Limb (tissue), 2 donors: Measurements from ENCODE around the gene PTP4A2.

Experiments
- DNase-seq, 2 donors: peaks; one replicate each; pipeline ENCODE4 v3.0.0-alpha.2; 2016; ENCODE audit errors: extremely low spot score in 2 of 2

Gene PTP4A2

DNA sequence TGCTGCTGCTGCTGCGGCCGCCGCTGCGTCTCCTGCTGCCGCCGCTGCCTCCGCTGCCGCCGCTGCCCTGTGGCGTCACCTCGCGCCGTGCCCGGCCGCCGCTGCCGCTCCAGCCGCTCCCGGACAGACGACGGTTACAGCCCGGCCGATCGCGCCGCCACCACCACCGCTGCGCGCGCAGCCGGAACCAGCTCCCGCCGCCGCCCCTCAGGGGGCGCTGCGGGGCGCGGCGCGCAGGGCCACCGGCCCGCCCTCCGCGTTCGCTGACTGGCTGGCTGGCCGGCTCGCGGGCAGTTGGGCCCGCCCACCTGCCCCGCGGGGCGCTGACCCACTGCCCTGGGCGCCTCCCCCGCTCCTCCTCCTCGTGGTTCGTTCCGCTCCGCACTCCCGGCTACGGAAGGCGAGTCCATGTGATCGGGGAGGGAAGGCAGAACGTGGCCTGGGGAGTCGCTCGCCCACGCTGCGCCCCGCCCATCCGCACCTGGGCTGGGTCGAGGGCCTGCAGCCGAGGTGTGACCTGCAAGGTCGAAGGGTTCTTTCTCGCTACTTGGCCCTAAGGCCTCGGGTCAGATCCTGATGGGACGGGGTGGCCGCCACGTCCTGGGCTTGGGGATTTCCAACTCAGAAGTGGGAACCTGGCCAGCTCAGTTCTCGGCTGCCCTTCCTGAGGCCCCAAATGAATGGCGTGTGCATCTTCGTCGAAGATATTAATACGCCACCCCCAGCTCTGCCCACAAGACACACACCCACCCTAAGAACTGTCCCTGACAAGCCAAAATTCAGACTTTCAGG, at the start of gene PTP4A2:
Gene PTP4A2 (minus strand): TSS at position 185 of the 792 bp plus-strand sequence. CDS start 19,303 bp downstream, outside the sequence.
- DNase-seq: peak; percentile 91 to 92

DNA sequence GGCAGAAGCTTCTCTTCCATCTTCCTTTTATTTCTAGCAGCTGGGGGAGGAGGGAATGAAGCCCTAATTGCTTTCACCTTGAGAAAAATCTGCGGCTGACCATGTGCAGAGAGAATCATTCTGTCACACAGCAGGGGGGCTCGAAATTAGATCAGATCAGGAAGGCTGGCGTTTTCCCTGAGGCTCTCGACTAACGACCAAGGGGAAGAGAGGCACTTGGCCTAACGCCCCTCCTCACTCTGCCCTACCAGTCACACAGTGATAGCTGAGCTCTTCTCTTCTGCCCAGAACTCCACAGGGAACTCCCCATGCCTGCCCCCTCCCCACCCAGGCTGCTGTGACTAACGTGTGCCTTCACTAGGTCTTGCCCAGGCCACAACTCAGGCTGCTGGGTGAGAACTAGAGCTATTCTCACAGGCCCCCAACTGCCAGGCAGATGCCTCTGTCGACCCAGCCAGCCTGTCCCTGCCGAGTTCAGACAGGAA, 49.0 kb upstream of the PTP4A2 start:
- no peak for DNase-seq

DNA sequence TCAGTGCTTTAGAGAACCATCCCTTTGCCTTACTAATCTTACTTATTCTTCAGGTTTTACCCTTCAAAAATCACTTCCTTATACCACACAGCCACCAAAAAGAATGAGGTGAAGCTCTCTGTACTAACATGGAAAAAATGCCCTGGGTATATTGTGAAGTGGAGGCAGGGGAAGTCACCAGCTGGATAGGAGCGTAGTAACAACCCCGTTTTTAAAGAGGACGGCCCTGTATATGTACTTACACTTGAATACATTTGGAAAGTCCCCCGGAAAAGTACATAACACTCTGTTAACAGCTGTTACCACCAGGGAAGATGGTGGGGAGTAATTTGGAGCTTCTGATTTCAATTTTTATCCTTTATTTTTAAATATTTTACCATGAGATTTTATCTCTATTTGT, 47.3 kb upstream of the PTP4A2 start:
- no peak for DNase-seq

DNA sequence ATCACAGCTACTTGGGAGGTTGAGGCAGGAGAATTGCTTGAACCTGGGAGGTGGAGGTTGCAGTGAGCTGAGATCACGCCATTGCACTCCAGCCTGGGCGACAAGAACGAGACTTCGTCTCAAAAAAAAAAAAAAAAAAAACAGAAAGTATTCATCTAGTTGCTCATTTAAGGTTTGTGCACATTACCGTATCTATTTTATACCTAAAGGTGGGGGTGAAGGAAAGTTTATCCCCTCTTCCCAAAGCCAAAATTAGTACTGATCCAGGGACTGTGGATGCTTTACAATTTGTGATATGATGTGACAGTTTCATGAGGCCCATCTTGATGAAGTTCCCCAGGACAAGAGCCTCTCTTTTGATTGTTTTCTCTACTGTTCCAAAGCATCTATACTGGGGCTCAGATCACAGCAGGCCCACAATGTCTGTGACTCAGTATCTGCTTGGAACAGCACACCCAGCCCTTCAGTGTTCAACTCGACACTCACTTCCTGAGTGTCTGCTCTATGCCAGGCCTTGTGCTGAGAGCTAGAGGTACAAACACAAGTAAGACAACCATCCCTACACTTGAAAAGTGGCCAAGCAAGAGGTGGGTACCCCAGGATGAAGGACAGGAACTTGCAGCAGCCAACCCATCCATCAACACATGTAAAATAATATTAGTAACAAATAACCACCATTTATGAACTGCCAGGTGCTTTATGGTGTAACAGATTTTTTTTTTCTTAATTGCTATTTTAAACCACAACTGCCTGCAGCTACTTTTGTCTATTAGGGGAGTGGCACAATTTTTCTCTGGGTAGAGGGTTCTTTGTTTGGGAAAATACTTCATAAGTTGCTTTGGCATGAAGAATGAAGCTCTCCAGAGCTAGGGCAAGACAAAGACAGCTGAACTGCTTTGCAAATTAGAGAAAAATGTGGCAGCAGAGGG, 46.5 kb upstream of the PTP4A2 start:
- DNase-seq: no peak

DNA sequence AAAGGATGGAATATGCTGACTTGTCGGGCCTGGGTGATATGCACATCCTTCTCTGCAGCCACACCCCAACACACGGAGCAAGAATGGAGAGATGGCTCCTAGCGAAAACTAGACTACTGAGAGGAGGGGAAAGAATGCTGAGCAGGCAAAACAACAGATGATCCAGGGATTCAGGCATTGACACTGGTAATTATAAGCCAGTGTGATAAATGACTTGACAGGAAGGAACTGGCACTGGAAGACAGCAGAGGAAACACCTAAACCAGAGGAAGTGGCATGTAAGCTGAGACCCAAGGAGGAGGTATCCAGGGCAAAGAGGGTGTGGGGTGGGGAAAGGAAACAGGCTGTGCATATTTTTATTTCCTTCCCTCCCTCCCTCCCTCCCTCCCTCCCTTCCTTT, 43.8 kb upstream of the PTP4A2 start:
- DNase-seq: no peak

DNA sequence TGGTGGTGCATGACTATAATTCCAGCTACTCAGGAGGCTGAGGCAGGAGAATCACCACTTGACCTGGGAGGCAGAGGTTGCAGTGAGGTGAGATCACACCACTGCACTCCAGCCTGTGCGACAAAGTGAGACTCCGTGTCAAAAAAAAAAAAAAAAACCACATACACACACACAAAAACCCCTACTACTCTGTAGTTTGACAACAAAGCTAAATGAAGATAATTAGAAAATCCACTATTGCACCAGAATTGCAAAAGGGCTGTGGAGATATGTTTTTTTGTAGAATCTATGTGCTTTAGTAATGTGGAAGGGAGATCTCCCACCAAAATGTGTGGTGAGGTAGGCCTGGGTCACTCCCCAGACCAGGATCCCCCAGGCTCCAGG, 43.3 kb upstream of the PTP4A2 start:
- no peak for DNase-seq

DNA sequence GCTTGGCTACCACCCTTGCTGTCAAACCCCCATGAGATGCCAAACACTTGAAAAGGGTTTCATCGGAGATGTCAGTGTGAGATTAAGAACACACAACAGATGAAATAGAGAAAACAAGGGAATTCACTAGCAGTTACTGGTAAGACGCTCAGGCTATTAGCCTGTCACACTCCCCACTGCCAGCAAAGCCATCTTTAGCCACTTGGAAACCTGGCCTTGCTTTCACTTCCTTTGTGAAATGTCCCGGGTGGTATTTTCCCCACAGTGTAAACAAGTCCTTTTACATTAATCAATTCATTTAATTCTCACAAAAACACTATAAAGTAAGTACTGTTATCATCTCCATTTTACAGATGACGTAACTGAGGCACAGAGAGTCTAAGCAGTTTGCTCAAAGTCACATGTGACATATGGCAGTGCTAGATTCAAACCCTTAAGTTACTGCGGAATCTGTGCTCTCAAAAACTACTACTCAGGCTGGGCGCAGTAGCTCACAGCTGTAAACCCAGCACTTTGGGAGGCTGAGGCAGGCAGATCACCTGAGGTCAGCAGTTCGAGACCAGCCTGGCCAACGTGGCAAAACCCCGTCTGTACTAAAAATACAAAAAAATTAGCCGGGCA, 42.8 kb upstream of the PTP4A2 start:
- DNase-seq: no peak

DNA sequence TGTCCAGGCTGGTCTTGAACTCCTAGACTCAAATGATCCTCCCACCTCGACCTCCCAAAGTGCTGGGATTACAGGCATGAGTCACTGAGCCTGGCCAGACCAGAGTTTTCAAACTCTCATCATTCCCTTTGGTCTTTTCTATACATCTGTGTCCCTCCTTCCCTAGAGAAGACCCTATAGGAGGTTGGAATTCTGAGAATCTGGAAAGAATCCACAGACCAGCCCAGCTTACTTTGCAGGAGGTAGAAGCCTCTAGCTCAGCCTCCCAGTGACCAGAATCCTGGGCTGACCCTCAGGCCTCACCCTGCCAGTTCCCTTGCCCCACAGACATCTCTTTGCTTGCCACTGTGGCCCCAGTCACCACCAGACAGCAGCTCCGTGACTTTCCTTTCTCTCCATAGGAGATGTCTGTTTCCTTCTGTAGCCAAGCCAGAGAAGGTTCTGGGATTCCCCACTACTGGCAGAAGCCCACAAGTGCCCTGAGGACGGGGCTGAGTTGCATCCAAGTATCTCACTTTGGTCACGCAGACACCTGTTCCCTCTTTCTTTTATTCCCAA, 40.8 kb upstream of the PTP4A2 start:
- no peak for DNase-seq

DNA sequence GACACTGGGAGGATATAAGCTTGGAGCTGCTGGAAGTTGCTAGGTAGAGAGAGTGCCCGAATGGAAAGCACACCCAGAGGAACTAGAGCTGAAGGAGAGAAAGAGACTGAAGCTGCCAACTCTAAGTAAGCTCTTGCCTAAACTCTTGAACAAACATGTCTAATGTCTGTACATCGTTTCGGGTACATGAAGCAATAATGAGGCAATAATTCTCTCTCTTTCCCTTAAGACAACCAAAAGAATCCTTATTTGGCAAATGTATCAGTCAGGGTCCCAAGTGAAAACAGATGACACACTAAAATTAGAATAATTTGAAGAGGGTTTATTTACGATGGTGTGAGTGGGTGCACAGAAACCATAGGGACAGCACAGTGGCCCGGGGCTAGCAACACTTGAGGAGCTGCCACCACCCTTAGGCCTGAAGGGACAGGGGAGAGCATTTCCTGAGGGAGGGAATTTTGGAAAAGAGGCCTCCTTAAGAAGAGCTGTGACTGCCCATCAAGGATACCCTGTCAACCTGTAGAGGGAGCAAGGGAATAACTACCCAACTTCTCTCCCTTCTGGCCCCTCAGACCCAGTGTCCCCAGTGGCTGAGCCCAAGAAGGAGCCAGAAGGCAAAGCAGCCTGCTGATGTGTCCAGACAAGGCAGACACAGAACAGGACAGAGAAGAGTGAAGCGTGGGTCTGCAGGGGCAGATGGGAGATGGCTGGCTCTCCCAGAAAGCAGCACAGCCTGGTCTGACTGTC, 39.4 kb upstream of the PTP4A2 start:
- DNase-seq: peak in 1 of 2 donors; percentile 5

DNA sequence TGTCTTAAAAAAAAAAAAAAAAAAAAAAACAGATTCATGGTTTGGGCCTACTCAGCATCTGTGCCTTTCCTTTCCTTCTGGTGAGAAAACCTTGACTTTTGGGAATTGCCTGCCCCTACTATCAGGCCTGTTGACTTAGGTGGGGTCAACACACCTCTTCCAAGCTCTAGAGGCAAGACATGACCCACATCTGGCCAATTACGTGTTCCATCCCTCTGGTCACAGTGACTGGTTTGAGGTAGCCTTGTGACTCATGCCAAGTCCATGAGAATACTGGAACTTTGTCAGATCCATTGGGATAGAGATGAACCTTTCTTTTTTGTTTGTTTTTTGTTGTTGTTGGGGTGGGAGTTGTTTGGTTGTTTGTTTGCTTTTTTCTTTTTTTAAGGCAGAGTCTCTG, 38.2 kb upstream of the PTP4A2 start:
- no peak for DNase-seq

DNA sequence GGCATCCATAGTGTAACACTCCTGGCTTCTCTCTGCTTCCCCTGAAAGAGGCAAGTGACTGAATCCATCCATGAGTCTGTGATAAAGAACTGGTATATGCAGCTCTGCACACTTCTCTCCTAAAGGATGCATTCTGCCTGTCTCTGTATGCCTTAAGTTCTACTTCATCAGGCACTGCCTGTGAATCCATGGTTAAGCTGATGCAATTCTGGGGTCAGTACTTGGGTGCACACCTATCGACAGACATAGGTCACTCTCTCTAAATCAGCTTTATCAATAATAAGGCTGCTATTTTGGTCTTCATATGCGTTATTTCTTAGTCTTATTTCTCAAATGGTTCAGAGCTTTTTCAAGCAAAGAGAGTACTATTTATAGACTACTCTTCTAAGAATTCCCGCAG, 32.7 kb upstream of the PTP4A2 start:
- DNase-seq: no peak

DNA sequence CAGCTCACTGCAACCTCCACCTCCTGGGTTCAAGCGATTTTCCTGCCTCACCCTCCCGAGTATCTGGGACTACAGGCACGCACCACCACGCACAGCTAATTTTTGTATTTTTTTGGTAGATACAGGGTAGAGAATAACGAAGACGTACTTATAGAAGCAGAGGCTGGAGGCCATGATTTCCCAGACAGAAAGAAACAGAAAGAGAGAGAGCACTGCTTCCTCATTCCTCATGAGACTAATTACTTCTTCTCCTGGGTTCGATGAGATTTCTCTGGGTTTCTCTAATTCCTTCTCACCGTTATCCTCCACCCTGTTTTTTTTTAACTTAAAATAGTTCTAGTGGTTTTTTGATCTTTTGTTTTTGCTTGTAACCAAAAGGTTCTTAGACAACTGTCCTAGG, 23.4 kb upstream of the PTP4A2 start:
- no peak for DNase-seq

DNA sequence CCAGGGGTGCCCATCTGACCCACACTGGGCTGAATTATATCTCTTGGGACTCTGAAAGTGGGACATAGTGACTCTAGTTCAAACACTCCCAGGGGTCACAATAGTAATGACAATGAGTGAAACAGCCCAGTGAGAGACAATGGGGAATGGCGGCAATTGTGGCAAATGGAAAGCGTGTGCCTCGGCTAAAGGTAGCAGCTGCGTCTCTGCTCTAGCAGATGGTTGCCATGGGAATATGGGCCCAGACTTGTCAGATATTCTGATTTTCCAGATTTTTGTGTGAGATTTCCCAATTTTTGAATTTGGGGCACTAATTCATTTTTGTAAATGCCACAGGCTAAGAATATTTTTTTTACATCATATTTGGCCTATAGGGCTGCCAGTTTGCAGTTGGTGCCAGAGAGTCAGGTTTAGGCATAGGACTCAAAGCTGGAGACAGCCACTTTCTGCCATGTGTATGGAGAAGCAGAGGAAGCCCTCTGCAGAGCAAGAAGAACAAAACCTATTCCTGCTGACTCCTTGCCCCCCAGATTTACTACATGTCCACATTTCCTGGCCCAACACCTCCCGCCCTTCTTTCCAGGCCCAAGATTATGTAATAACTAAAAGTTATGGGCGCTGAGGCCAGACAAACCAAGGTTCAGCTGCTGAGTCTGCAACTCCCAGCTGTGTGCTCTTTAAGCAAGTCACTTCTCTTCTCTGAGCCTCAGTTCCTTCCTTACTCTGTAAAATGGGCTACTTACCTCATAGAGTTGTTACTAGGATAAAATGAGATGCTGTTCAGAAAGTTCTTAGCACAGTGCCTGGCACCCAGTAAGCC, 21.6 kb upstream of the PTP4A2 start:
- DNase-seq: no peak

DNA sequence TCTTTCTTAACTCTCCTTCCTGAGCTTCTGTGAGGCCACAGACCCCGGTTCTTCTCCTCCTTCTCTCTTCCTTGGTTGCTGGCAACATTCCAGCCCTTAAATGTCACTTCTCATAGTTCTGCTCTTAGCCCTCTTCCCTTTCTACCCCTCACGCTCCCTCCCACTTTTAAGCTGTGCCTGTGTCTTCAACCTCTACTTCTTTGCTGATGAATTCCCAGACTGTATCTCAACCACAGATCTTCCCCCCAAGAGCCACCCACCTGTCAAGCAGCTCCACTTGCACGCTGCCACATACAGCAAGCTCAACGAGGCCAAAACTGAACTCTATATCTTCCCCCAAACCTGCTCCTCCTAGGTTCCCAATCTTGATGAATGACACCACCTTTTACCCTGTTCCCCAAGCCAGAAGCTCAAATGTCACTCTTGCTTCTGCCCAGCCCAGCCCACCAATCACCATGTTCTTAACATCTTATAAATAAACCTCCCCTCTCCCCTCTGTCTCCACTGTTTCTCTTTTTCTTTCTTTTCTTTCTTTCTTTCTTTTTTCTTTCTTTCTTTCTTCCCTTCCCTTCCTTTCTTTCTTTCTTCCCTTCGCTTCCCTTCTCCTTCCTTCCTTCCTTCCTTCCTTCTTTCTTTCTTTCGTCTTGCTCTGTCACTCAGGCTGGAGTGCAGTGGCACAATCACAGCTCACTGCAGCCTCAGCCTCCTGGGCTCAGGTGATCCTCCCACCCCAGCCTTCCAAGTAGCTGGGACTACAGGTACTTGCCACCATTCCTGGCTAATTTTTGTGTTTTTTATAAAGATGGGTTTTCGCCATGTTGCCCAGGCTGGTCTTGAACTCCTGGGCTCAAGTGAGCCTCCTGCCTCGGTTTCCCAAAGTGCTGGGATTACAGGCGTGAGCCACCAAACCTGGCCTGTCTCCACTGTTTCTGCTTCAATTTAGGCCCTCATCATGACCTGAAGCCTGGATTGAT, 19.8 kb upstream of the PTP4A2 start:
- DNase-seq: no peak

DNA sequence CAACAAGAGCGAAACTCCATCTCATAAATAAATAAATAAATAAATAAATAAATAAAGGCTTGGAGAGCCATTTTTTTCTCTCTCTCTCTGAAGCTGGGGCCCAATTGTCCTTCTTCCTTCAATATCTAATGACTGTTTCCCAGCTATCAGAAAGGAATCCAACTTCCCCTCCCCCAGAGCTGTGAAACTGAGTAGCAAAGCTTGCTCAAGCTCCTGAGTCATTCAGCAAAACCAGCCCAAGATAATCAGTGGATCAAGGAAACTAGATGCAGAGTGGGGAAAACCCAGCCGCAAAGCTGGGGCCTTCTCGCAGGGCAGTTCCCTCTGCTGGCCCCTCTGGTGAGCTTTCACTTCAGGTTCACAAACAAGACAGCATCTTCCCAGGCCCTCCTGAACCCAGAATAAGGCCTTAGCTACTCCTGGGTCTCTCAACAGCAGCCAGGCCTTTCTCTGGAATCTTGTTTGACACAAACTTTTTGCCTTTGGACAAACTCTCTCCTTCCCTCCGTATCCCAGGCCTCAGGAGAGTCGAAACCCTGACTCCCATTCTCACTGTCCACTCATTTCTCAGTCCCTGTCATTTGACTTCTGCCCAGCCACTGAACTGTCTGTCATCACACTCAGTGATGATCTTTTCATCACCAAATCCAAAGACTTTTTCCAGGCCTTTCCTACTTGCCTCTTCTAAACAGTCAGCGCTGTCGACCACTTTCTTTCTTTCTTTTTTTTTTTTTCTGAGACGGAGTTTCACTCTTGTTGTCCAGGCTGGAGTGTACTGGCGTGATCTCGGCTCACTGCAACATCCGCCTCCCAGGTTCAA, 18.0 kb upstream of the PTP4A2 start:
- peak; percentile 58 to 69 for DNase-seq

DNA sequence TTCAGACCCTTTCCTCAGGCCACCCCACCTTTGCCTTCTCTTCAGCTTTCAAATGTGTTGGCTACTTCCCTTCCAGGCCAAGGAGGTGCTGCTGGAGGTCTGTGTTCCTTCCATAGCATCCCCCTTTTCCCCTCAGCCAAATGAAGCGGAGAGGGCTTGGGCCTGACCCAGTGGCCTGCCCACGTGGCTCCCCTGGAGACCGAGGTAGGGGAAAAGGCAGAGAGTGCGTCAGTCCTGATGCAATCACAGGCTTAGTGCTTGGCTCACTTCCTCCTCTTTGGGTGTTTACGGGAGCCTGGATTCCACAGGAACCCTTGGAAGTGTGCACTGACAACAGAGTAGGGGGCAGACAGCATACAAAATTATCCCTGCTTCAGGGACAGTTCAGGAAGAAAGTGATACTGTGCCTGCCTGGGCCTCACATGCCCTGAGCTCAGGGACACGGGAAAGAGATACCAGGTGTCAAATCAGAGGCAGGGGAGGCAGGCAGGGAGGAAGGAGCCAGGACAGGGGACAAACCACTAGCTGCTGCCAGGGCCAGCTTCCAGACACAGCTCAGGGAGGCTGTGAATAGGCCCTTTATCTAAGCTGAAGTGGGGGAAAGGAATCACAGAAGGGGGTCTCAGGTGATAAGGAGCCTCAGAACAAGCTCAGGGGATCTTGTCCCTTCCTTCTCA, 16.6 kb upstream of the PTP4A2 start:
- DNase-seq: peak; percentile 59 to 74

DNA sequence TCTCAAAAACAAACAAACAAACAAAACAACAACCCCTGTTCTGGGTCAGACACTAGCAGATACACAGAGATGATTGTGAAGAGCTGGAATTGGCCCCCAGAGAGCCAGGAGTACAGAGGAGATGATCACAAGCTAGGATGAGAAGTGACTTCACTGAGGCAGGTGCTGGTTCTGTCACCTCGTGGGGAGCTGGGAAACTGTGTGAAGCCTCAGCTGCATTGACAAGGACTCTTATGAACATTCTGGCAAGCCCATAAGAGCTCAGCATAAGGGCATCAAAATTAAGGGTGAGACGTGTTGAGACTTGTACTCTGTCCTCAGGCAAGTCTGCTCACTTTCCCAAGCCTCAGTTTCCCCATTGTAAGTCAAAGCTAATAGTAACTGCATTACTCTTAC, 14.7 kb upstream of the PTP4A2 start:
- no peak for DNase-seq
